Measurements from ENCODE around the gene VPS37D.
"Not testable (repeated sequence)": the region's sequence is repeated elsewhere in the genome, so short reads cannot be mapped to it uniquely, and the experiment has no call there.

VPS37D gene

GRCh38 chr7:73667344-73668102 is at the start of gene VPS37D:
VPS37D (plus strand) TSS chr7:73667831; CDS start chr7:73667959, 128 bp downstream.
- Mint-ChIP-seq H3K4me3 (peak within 1 kb of the TSS; percentile 60), H3K4me1 (ENCODE audit: low read depth) (peaks cover 10% of the 10 kb centered on the region), H3K36me3 (ENCODE audit: low read depth) (no peaks in the 10 kb centered on the region), H3K27ac (no peak within 1 kb of the TSS), H3K9me3 (no peaks in the 10 kb centered on the region), H3K27me3 (peaks cover 38% of the 10 kb centered on the region)

GRCh38 chr7:73618538-73618937 is 49.1 kb upstream of the VPS37D start:
- Mint-ChIP-seq H3K27ac (no peak overlapping the region), H3K4me3 (no peak overlapping the region), H3K36me3 (ENCODE audit: low read depth) (no peaks in the 10 kb centered on the region), H3K27me3 (peaks cover 37% of the 10 kb centered on the region), H3K4me1 (ENCODE audit: low read depth) (peaks cover 7% of the 10 kb centered on the region), H3K9me3 (no peaks in the 10 kb centered on the region)

GRCh38 chr7:73619394-73619793 is 48.2 kb upstream of the VPS37D start:
- H3K9me3 Mint-ChIP-seq; H3K4me3 Mint-ChIP-seq; H3K27ac Mint-ChIP-seq; H3K36me3 Mint-ChIP-seq (ENCODE audit: low read depth): not testable (repeated sequence)
- Mint-ChIP-seq H3K4me1 (ENCODE audit: low read depth) (peaks cover 10% of the 10 kb centered on the region), H3K27me3 (peaks cover 31% of the 10 kb centered on the region)

- Mint-ChIP-seq H3K36me3 (ENCODE audit: low read depth) (no peaks in the 10 kb centered on the region), H3K27ac (no peak overlapping the region), H3K4me3 (no peak overlapping the region), H3K4me1 (ENCODE audit: low read depth) (peaks cover 10% of the 10 kb centered on the region), H3K27me3 (peaks cover 43% of the 10 kb centered on the region), H3K9me3 (no peaks in the 10 kb centered on the region)
Observed at GRCh38 chr7:73621168-73622063, 46.2 kb upstream of the VPS37D start.

GRCh38 chr7:73622527-73622908 is 45.1 kb upstream of the VPS37D start:
- H3K27ac Mint-ChIP-seq = no peak overlapping the region
- H3K4me3 Mint-ChIP-seq = no peak overlapping the region
- H3K27me3 Mint-ChIP-seq = peaks cover 45% of the 10 kb centered on the region
- H3K36me3 Mint-ChIP-seq (ENCODE audit: low read depth) = no peaks in the 10 kb centered on the region
- peaks cover 10% of the 10 kb centered on the region for H3K4me1 Mint-ChIP-seq (ENCODE audit: low read depth)
- H3K9me3 Mint-ChIP-seq = no peaks in the 10 kb centered on the region

- no peaks in the 10 kb centered on the region for H3K36me3 Mint-ChIP-seq (ENCODE audit: low read depth)
- no peak overlapping the region for H3K27ac Mint-ChIP-seq
- H3K4me1 Mint-ChIP-seq (ENCODE audit: low read depth) = peaks cover 10% of the 10 kb centered on the region
- H3K27me3 Mint-ChIP-seq = peaks cover 52% of the 10 kb centered on the region
- no peaks in the 10 kb centered on the region for H3K9me3 Mint-ChIP-seq
- no peak overlapping the region for H3K4me3 Mint-ChIP-seq
Observed at GRCh38 chr7:73622909-73623797, 44.5 kb upstream of the VPS37D start.

- Mint-ChIP-seq H3K27ac (no peak within 1 kb of the TSS), H3K27me3 (peaks cover 57% of the 10 kb centered on the region), H3K4me1 (ENCODE audit: low read depth) (peaks cover 10% of the 10 kb centered on the region), H3K9me3 (no peaks in the 10 kb centered on the region), H3K36me3 (ENCODE audit: low read depth) (no peaks in the 10 kb centered on the region), H3K4me3 (no peak within 1 kb of the TSS)
Observed at GRCh38 chr7:73623798-73624668, 43.6 kb upstream of the VPS37D start, which contains the start of gene MLXIPL. MLXIPL (minus strand) TSS chr7:73624522; CDS start chr7:73624492, 30 bp downstream.

- Mint-ChIP-seq H3K27ac (no peak overlapping the region), H3K27me3 (peaks cover 60% of the 10 kb centered on the region), H3K9me3 (no peaks in the 10 kb centered on the region), H3K4me3 (no peak overlapping the region), H3K36me3 (ENCODE audit: low read depth) (no peaks in the 10 kb centered on the region), H3K4me1 (ENCODE audit: low read depth) (peaks cover 10% of the 10 kb centered on the region)
Observed at GRCh38 chr7:73624669-73625001, 43.0 kb upstream of the VPS37D start.

- Mint-ChIP-seq H3K4me3 (no peak overlapping the region), H3K9me3 (no peaks in the 10 kb centered on the region), H3K4me1 (ENCODE audit: low read depth) (peaks cover 10% of the 10 kb centered on the region), H3K36me3 (ENCODE audit: low read depth) (no peaks in the 10 kb centered on the region), H3K27ac (no peak overlapping the region), H3K27me3 (peaks cover 54% of the 10 kb centered on the region)
Observed at GRCh38 chr7:73625276-73625675, 42.4 kb upstream of the VPS37D start.

- Mint-ChIP-seq H3K9me3 (no peaks in the 10 kb centered on the region), H3K27me3 (peaks cover 51% of the 10 kb centered on the region), H3K4me1 (ENCODE audit: low read depth) (peaks cover 10% of the 10 kb centered on the region), H3K27ac (no peak overlapping the region), H3K36me3 (ENCODE audit: low read depth) (no peaks in the 10 kb centered on the region), H3K4me3 (no peak overlapping the region)
Observed at GRCh38 chr7:73626814-73627213, 40.8 kb upstream of the VPS37D start.

GRCh38 chr7:73628504-73628903 is 39.1 kb upstream of the VPS37D start:
- Mint-ChIP-seq H3K27ac (no peak overlapping the region), H3K9me3 (no peaks in the 10 kb centered on the region), H3K4me3 (no peak overlapping the region), H3K4me1 (ENCODE audit: low read depth) (peaks cover 4% of the 10 kb centered on the region), H3K27me3 (peaks cover 51% of the 10 kb centered on the region), H3K36me3 (ENCODE audit: low read depth) (no peaks in the 10 kb centered on the region)

- no peaks in the 10 kb centered on the region for H3K9me3 Mint-ChIP-seq
- H3K27me3 Mint-ChIP-seq = peaks cover 49% of the 10 kb centered on the region
- H3K4me3 Mint-ChIP-seq = no peak overlapping the region
- peaks cover 4% of the 10 kb centered on the region for H3K4me1 Mint-ChIP-seq (ENCODE audit: low read depth)
- no peaks in the 10 kb centered on the region for H3K36me3 Mint-ChIP-seq (ENCODE audit: low read depth)
- H3K27ac Mint-ChIP-seq = no peak overlapping the region
Observed at GRCh38 chr7:73631558-73631957, 36.1 kb upstream of the VPS37D start.

- Mint-ChIP-seq H3K4me1 (ENCODE audit: low read depth) (peaks cover 4% of the 10 kb centered on the region), H3K27me3 (peaks cover 43% of the 10 kb centered on the region), H3K36me3 (ENCODE audit: low read depth) (no peaks in the 10 kb centered on the region), H3K9me3 (no peaks in the 10 kb centered on the region), H3K4me3 (no peak overlapping the region), H3K27ac (no peak overlapping the region)
Observed at GRCh38 chr7:73633323-73633722, 34.3 kb upstream of the VPS37D start.

- Mint-ChIP-seq H3K27me3 (peaks cover 38% of the 10 kb centered on the region), H3K4me1 (ENCODE audit: low read depth) (peaks cover 4% of the 10 kb centered on the region), H3K9me3 (no peaks in the 10 kb centered on the region), H3K36me3 (ENCODE audit: low read depth) (no peaks in the 10 kb centered on the region), H3K4me3 (no peak overlapping the region), H3K27ac (no peak overlapping the region)
Observed at GRCh38 chr7:73633844-73634243, 33.8 kb upstream of the VPS37D start.
